ENCODE data around the gene PDE1A.

PDE1A gene

GRCh38 chr2:182319556-182320505 lies 107.0 kb downstream of the PDE1A start:
- no peak for DNase-seq (ENCODE audit: low read depth)
- TF ChIP-seq, protein P1, sequence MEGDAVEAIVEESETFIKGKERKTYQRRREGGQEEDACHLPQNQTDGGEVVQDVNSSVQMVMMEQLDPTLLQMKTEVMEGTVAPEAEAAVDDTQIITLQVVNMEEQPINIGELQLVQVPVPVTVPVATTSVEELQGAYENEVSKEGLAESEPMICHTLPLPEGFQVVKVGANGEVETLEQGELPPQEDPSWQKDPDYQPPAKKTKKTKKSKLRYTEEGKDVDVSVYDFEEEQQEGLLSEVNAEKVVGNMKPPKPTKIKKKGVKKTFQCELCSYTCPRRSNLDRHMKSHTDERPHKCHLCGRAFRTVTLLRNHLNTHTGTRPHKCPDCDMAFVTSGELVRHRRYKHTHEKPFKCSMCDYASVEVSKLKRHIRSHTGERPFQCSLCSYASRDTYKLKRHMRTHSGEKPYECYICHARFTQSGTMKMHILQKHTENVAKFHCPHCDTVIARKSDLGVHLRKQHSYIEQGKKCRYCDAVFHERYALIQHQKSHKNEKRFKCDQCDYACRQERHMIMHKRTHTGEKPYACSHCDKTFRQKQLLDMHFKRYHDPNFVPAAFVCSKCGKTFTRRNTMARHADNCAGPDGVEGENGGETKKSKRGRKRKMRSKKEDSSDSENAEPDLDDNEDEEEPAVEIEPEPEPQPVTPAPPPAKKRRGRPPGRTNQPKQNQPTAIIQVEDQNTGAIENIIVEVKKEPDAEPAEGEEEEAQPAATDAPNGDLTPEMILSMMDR (conservative IDR thresholded peaks at IDR 0.05; ENCODE audit: low read depth, low read length), result no peak
- no peak overlapping the region for H3K4me3 ChIP-seq (ENCODE audit: low read length)

DNA sequence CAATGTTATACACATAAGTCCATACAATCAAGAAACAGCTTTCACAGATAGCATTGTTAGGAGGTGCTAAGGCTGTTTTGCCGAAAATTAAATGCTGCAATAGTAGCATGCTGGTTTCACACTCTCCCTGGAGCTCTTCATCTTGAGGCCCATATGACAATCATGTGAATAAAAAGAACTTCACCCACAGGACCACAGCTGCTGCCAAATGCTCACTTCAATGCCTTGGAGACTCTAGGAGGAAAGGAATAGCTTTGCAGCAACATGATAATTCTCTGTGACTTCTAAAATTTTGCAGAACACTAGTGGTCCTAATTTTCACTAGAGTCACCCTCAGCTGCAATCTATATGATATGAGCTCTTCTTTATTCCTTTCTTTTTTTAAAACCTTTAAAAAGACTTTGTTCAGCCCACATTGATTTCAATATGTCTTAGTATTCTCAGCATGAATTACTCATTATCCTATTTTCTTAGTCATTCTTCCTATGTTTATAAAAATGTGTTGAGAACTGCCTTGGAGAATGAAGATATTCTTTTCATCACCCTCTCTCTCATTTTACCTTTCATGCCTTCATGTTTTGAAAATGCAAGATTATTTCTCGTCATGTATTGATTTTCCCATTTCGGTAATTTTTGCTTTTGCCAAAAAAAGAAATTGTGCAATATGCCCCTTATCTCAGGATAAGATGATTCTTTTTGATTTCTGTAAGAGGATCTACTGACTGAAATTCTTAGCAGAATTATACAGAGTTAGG lies 108.2 kb downstream of the PDE1A start:
- TF ChIP-seq, protein P1 (conservative IDR thresholded peaks at IDR 0.05; ENCODE audit: low read depth, low read length), result no peak
- DNase-seq (ENCODE audit: low read depth), result no peak

DNA sequence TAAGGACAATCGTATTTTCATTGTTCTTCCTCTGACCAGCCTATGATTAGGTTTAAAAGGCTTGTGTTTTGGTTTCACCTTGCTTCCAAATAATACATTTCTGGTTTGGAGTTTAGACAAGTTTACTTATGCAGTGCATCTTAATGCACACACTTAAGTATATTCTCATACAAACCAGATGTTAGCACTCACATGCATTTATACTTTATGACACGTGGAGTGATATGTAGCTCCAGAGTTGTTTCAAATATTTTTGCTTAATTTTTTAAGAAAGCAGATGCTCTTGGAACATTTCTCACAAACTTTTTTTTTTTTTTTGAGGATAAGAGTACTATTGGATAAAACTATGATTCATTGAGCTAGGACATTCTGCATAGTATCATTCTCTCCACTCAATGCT lies 109.9 kb downstream of the PDE1A start:
- TF ChIP-seq, protein P1 (conservative IDR thresholded peaks at IDR 0.05; ENCODE audit: low read depth, low read length), result no peak
- no peak for DNase-seq (ENCODE audit: low read depth)
- H3K4me3 ChIP-seq (ENCODE audit: low read length), result no peak overlapping the region

More for the DNA sequence above, 108.2 kb downstream of the PDE1A start:
- H3K4me3 ChIP-seq (ENCODE audit: low read length), result no peak overlapping the region

DNA sequence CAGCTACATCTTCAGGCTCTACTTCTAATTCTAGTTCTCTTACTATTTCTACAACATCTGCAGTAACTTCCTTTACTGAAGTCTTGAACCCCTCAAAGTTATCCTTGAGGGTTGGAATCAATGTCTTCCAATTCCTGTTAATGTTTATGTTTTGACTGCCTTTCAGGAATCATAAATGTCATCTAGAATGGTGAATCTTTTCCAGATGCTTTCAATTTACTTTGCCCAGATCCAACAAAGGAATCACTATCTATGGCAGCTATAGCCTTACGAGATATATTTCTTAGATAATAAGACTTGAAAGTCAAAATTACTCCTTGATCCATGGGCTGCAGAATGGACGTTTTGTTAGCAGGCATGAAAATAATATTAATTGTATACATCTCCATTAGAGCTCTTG lies 123.9 kb downstream of the PDE1A start:
- TF ChIP-seq, protein P1 (conservative IDR thresholded peaks at IDR 0.05; ENCODE audit: low read depth, low read length), result no peak
- no peak for DNase-seq (ENCODE audit: low read depth)
- H3K4me3 ChIP-seq (ENCODE audit: low read length), result no peak overlapping the region

GRCh38 chr2:182302174-182302573 lies 124.7 kb downstream of the PDE1A start:
- DNase-seq (ENCODE audit: low read depth), result no peak
- H3K4me3 ChIP-seq (ENCODE audit: low read length), result no peak overlapping the region
- TF ChIP-seq, protein P1 (conservative IDR thresholded peaks at IDR 0.05; ENCODE audit: low read depth, low read length), result no peak

DNA sequence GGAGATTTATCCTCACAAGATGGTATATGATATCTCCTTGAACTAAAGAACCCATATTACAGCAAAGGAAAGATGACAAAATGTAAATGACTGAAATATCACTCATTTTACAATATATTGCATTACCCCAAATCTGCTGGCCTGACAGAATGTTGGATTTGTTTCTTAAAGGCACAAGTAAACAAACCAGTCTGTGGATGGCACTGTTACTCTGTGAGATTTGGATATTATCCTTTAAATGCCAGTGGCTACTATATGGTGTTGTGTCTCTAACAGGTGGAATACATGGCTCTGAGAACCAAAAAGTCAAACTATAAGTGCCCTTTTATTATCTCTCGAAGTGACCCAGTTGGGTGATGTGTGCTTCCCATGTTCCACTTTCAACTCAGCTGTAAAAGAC lies 125.7 kb downstream of the PDE1A start:
- no peak overlapping the region for H3K4me3 ChIP-seq (ENCODE audit: low read length)
- no peak for DNase-seq (ENCODE audit: low read depth)
- TF ChIP-seq, protein P1 (conservative IDR thresholded peaks at IDR 0.05; ENCODE audit: low read depth, low read length), result no peak
